HEK293 (cell line): ENCODE measurements around the gene HDDC2.

Experiments
- CTCF ChIA-PET: fragments of 350-600 bp; formaldehyde crosslinking; extraction: SDS; loops from one replicate; lab custom pipeline; 2021; ENCODE audit warnings: antibody characterized with exemption; lab: Yijun Ruan, JAX
- POLR2A ChIA-PET: fragments of 300-600 bp; formaldehyde crosslinking; extraction: SDS; loops from one replicate; lab custom pipeline; 2020; ENCODE audit warnings: antibody characterized with exemption, inconsistent platforms; lab: Yijun Ruan, JAX
- H3K27ac ChIP-seq: fragments of 200-500 bp; sonication (Bioruptor generic); 2 replicates; pipeline ENCODE4 v1.5.1; 2014; ENCODE audit warnings: low read depth, low read length, control low read depth, inconsistent platforms; ENCODE audit errors: extremely low read depth
- H3K36me3 ChIP-seq, 2 experiments: fragments of 200-500 bp in 1 of 2; sonication (Bioruptor generic) in 1 of 2; 1 replicate in 1 of 2; 2 replicates in 1 of 2; pipeline ENCODE4 v1.5.1; 2014 to 2017; ENCODE audit warnings: inconsistent platforms in 2 of 2, low read length in 2 of 2; ENCODE audit not compliant: control insufficient read depth in 2 of 2, insufficient read depth in 1 of 2
- H3K4me1 ChIP-seq: fragments of 200-500 bp; sonication (Bioruptor generic); 2 replicates; pipeline ENCODE4 v1.5.1; 2014; ENCODE audit warnings: mild to moderate bottlenecking, low read length, inconsistent platforms; ENCODE audit not compliant: control insufficient read depth, insufficient read depth
- H3K4me3 ChIP-seq: 2 replicates; pipeline ENCODE4 v1.5.1; 2011; ENCODE audit warnings: low read depth, mild to moderate bottlenecking, control low read depth, low read length, moderate library complexity
- H3K9me3 ChIP-seq: fragments of 200-500 bp; sonication (Bioruptor generic); 2 replicates; pipeline ENCODE4 v1.5.1; 2014; ENCODE audit warnings: low read depth, low read length, inconsistent platforms; ENCODE audit not compliant: control insufficient read depth, insufficient read depth
- KLF9 ChIP-seq: fragments of 450-650 bp; formaldehyde crosslinking; IDR thresholded peaks from 2 replicates; pipeline ENCODE4 v1.5.1; 2016; ENCODE audit warnings: missing biosample characterization, missing genetic modification characterization, low read depth
- SETDB1 ChIP-seq: IDR thresholded peaks from one replicate; pipeline ENCODE4 v1.6.1; 2017; ENCODE audit warnings: mild to moderate bottlenecking, low read length, moderate library complexity, mixed read lengths; ENCODE audit not compliant: insufficient read length
- WT1 ChIP-seq: fragments of 450-650 bp; formaldehyde crosslinking; IDR thresholded peaks from 2 replicates; pipeline ENCODE4 v1.5.1; 2016; ENCODE audit warnings: missing biosample characterization, missing genetic modification characterization
- ZBTB17 ChIP-seq: fragments of 450-650 bp; formaldehyde crosslinking; IDR thresholded peaks from 2 replicates; pipeline ENCODE4 v1.5.1; 2016; ENCODE audit warnings: missing biosample characterization, missing genetic modification characterization
- ZFHX2 ChIP-seq: fragments of 450-650 bp; formaldehyde crosslinking; conservative IDR thresholded peaks from 2 replicates; pipeline ENCODE4 v1.5.1; 2016; ENCODE audit warnings: missing biosample characterization, missing genetic modification characterization
- ZNF10 ChIP-seq: fragments of 450-650 bp; formaldehyde crosslinking; IDR thresholded peaks from 2 replicates; pipeline ENCODE4 v1.5.1; 2017; ENCODE audit warnings: missing biosample characterization, missing genetic modification characterization
- ZNF202 ChIP-seq: fragments of 450-650 bp; formaldehyde crosslinking; IDR thresholded peaks from 2 replicates; pipeline ENCODE4 v1.5.1; 2016; ENCODE audit warnings: missing biosample characterization, missing genetic modification characterization, borderline replicate concordance
- ZNF214 ChIP-seq: fragments of 450-650 bp; formaldehyde crosslinking; IDR thresholded peaks from 2 replicates; pipeline ENCODE4 v1.5.1; 2017; ENCODE audit warnings: missing biosample characterization, mild to moderate bottlenecking, missing genetic modification characterization, borderline replicate concordance
- ZNF23 ChIP-seq: fragments of 450-650 bp; formaldehyde crosslinking; IDR thresholded peaks from 2 replicates; pipeline ENCODE4 v1.5.1; 2016; ENCODE audit warnings: missing biosample characterization, missing genetic modification characterization, borderline replicate concordance
- ZNF24 ChIP-seq: fragments of 450-650 bp; formaldehyde crosslinking; IDR thresholded peaks from 2 replicates; pipeline ENCODE4 v1.5.1; 2016; ENCODE audit warnings: missing biosample characterization, missing genetic modification characterization
- ZNF324 ChIP-seq: fragments of 450-650 bp; formaldehyde crosslinking; IDR thresholded peaks from 2 replicates; pipeline ENCODE4 v1.5.1; 2016; ENCODE audit warnings: missing biosample characterization, missing genetic modification characterization
- ZNF404 ChIP-seq: fragments of 450-650 bp; formaldehyde crosslinking; IDR thresholded peaks from 2 replicates; pipeline ENCODE4 v1.5.1; 2017; ENCODE audit warnings: missing biosample characterization, missing genetic modification characterization
- ZNF416 ChIP-seq: fragments of 450-650 bp; formaldehyde crosslinking; IDR thresholded peaks from 2 replicates; pipeline ENCODE4 v1.5.1; 2016; ENCODE audit warnings: missing biosample characterization, missing genetic modification characterization
- ZNF423 ChIP-seq: fragments of 450-650 bp; formaldehyde crosslinking; IDR thresholded peaks from 2 replicates; pipeline ENCODE4 v1.5.1; 2016; ENCODE audit warnings: missing biosample characterization, missing genetic modification characterization
- ZNF501 ChIP-seq: fragments of 450-650 bp; formaldehyde crosslinking; IDR thresholded peaks from 2 replicates; pipeline ENCODE4 v1.5.1; 2016; ENCODE audit warnings: missing biosample characterization, missing genetic modification characterization
- ZNF561 ChIP-seq: fragments of 450-650 bp; IDR thresholded peaks from 2 replicates; pipeline ENCODE4 v1.5.1; 2018; ENCODE audit warnings: missing biosample characterization, missing genetic modification characterization, borderline replicate concordance
- ZNF747 ChIP-seq: fragments of 450-650 bp; formaldehyde crosslinking; IDR thresholded peaks from 2 replicates; pipeline ENCODE4 v1.5.1; 2016; ENCODE audit warnings: missing biosample characterization, missing genetic modification characterization
- ZSCAN30 ChIP-seq: fragments of 450-650 bp; IDR thresholded peaks from 2 replicates; pipeline ENCODE4 v1.5.1; 2018; ENCODE audit warnings: missing biosample characterization, mild to moderate bottlenecking, missing genetic modification characterization, moderate library complexity
- TF ChIP-seq, protein P1 (sequence below): fragments of 450-650 bp; formaldehyde crosslinking; IDR thresholded peaks from 2 replicates; pipeline ENCODE4 v1.5.1; 2016; ENCODE audit warnings: missing biosample characterization, missing genetic modification characterization, low read depth
- TF ChIP-seq, protein P2 (sequence below): fragments of 450-650 bp; formaldehyde crosslinking; IDR thresholded peaks from 2 replicates; pipeline ENCODE4 v1.5.1; 2016; ENCODE audit warnings: missing biosample characterization, missing genetic modification characterization
- TF ChIP-seq, protein P3 (sequence below): fragments of 450-650 bp; formaldehyde crosslinking; IDR thresholded peaks from 2 replicates; pipeline ENCODE4 v1.5.1; 2016; ENCODE audit warnings: missing biosample characterization, missing genetic modification characterization
- TF ChIP-seq, protein P4 (sequence below): fragments of 450-650 bp; formaldehyde crosslinking; IDR thresholded peaks from 2 replicates; pipeline ENCODE4 v1.5.1; 2016; ENCODE audit warnings: missing biosample characterization, missing genetic modification characterization

The HDDC2 gene

GRCh38 chr6:125341460-125341859 is 39.7 kb upstream of the HDDC2 start:
- ChIA-PET POLR2A (no interaction called here), CTCF (interaction anchor here (0.7 to 1.0 kb wide), 2 partner anchors 28 to 469 kb away, joined by 3 to 6 read pairs; no protein-coding TSS in a partner anchor)
- H3K9me3 ChIP-seq: no peaks in the 10 kb centered on the region
- no peaks in the 10 kb centered on the region for H3K4me1 ChIP-seq
- no peaks in the 10 kb centered on the region for H3K36me3 ChIP-seq
- H3K4me3 ChIP-seq: no peak overlapping the region
- TF ChIP-seq, protein P1, sequence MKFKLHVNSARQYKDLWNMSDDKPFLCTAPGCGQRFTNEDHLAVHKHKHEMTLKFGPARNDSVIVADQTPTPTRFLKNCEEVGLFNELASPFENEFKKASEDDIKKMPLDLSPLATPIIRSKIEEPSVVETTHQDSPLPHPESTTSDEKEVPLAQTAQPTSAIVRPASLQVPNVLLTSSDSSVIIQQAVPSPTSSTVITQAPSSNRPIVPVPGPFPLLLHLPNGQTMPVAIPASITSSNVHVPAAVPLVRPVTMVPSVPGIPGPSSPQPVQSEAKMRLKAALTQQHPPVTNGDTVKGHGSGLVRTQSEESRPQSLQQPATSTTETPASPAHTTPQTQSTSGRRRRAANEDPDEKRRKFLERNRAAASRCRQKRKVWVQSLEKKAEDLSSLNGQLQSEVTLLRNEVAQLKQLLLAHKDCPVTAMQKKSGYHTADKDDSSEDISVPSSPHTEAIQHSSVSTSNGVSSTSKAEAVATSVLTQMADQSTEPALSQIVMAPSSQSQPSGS: peak; percentile 71; the same call in 1 of the 2 replicates
- TF ChIP-seq ZNF324 (tag by site-specific recombination): no peak
- no peak overlapping the region for H3K27ac ChIP-seq

DNA sequence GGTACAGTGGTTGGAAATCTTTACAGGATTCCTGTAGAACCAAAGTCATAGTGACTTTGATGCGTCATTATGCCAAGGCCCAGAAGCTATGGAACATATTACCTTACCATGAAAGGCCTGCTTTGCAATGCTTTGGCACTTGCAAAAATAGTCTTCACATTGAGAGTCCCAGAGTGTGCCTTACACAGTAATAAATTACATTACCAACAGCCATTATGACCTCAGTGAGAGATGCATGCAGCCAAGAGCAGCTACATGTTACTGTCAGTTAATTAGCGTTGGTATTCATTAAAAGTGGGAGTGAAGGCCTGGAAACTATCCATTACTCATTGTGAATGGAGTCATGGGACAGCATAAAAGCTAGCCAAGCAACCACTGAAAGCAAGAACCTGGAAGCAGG is 39.2 kb upstream of the HDDC2 start:
- POLR2A ChIA-PET: no interaction called here
- Histone ChIP-seq H3K9me3 (no peaks in the 10 kb centered on the region), H3K27ac (no peak overlapping the region)
- CTCF ChIA-PET: interaction anchor here (0.5 to 1.0 kb wide), 3 partner anchors 13 to 470 kb away, joined by 3 read pairs; no protein-coding TSS in a partner anchor
- TF ChIP-seq ZSCAN30 (tag by site-specific recombination) (no peak), WT1 (tag by site-specific recombination) (peak; percentile 37; the same call in 1 of the 2 replicates), ZNF423 (tag by site-specific recombination) (no peak)
- TF ChIP-seq, all 188 proteins: peak for 1
- Histone ChIP-seq H3K36me3 (no peaks in the 10 kb centered on the region), H3K4me3 (no peak overlapping the region), H3K4me1 (no peaks in the 10 kb centered on the region)

DNA sequence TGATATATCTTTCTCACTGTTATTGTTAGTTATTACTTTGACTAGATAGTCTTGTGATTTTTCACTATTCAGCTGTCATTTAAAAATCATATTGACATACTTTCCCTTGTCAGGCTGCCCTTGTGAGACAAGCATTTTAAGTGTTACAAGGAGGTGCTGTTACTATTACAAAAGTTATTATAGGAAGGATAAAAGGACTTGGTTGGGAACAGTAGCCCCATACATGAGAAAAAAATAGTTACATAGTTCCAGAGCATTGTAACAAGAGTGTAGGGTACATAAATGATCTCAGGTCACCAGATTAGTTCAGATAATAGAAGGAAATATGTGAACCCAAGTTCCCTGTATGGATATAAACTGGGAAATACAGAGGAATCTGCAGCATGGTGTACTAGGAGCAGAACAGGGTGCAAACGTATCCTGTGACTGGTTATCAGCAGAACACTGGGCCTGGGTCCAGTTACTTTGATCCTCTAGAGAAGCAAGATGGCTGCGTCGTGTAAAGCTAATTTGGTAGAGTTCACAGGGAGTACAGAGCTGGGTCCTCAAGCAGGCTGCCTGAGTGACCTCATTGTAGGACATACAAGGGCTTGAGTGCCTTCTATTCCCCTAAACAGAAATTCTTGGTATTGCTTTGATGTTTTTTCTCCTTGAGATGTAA is 38.5 kb upstream of the HDDC2 start:
- no peak overlapping the region for H3K4me3 ChIP-seq
- no peak overlapping the region for H3K27ac ChIP-seq
- H3K36me3 ChIP-seq: no peaks in the 10 kb centered on the region
- ChIA-PET POLR2A (no interaction called here), CTCF (interaction anchor here (0.9 kb wide), 1 partner anchor 14 kb away, joined by 3 read pairs; no protein-coding TSS in a partner anchor)
- TF ChIP-seq, protein P2, sequence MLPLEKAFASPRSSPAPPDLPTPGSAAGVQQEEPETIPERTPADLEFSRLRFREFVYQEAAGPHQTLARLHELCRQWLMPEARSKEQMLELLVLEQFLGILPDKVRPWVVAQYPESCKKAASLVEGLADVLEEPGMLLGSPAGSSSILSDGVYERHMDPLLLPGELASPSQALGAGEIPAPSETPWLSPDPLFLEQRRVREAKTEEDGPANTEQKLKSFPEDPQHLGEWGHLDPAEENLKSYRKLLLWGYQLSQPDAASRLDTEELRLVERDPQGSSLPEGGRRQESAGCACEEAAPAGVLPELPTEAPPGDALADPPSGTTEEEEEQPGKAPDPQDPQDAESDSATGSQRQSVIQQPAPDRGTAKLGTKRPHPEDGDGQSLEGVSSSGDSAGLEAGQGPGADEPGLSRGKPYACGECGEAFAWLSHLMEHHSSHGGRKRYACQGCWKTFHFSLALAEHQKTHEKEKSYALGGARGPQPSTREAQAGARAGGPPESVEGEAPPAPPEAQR (tag by site-specific recombination): no peak
- TF ChIP-seq ZNF214 (tag by site-specific recombination) (no peak), ZNF202 (tag by site-specific recombination) (no peak), ZNF404 (no peak), SETDB1 (no peak), KLF9 (tag by site-specific recombination) (no peak), ZNF24 (tag by site-specific recombination) (no peak), ZBTB17 (tag by site-specific recombination) (no peak), ZNF747 (tag by site-specific recombination) (no peak), ZNF23 (tag by site-specific recombination) (no peak), ZNF10 (tag by site-specific recombination) (no peak), ZNF416 (tag by site-specific recombination) (no peak), ZNF501 (tag by site-specific recombination) (no peak), ZFHX2 (tag by site-specific recombination) (no peak), ZNF561 (tag by site-specific recombination) (no peak)
- TF ChIP-seq, protein P3, sequence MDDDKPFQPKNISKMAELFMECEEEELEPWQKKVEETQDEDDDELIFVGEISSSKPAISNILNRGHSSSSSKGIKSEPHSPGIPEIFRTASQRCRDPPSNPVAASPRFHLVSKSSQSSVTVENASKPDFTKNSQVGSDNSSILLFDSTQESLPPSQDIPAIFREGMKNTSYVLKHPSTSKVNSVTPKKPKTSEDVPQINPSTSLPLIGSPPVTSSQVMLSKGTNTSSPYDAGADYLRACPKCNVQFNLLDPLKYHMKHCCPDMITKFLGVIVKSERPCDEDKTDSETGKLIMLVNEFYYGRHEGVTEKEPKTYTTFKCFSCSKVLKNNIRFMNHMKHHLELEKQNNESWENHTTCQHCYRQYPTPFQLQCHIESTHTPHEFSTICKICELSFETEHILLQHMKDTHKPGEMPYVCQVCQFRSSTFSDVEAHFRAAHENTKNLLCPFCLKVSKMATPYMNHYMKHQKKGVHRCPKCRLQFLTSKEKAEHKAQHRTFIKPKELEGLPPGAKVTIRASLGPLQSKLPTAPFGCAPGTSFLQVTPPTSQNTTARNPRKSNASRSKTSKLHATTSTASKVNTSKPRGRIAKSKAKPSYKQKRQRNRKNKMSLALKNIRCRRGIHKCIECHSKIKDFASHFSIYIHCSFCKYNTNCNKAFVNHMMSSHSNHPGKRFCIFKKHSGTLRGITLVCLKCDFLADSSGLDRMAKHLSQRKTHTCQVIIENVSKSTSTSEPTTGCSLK (tag by site-specific recombination): no peak
- TF ChIP-seq, protein P4, sequence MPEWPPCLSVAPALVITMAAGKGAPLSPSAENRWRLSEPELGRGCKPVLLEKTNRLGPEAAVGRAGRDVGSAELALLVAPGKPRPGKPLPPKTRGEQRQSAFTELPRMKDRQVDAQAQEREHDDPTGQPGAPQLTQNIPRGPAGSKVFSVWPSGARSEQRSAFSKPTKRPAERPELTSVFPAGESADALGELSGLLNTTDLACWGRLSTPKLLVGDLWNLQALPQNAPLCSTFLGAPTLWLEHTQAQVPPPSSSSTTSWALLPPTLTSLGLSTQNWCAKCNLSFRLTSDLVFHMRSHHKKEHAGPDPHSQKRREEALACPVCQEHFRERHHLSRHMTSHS (tag by site-specific recombination): no peak
- H3K9me3 ChIP-seq: no peaks in the 10 kb centered on the region
- H3K4me1 ChIP-seq: no peaks in the 10 kb centered on the region
